IPS-20b (cell line): ENCODE data around the gene SRPK2.
A peak's percentile ranks its signal among the peaks of the same experiment; 100 is the strongest.
"Not testable (repeated sequence)": the region's sequence is repeated elsewhere in the genome, so short reads cannot be mapped to it uniquely, and the experiment has no call there.

Experiments
- H3K27ac ChIP-seq: one replicate; pipeline ENCODE4 v1.5.1; 2013; ENCODE audit warnings: low read length
- H3K27me3 ChIP-seq: 2 replicates; pipeline ENCODE4 v1.6.1; 2013; ENCODE audit warnings: mild to moderate bottlenecking, low read length, inconsistent platforms; ENCODE audit not compliant: insufficient read depth
- H3K36me3 ChIP-seq: 2 replicates; pipeline ENCODE4 v1.6.1; 2013; ENCODE audit warnings: low read depth, mild to moderate bottlenecking, inconsistent platforms, low read length, moderate library complexity; ENCODE audit not compliant: insufficient read depth
- H3K4me1 ChIP-seq: 2 replicates; pipeline ENCODE4 v1.6.1; 2013; ENCODE audit warnings: mild to moderate bottlenecking, control low read depth, inconsistent platforms, low read length, moderate library complexity; ENCODE audit not compliant: insufficient read depth
- H3K4me3 ChIP-seq: 2 replicates; pipeline ENCODE4 v1.5.1; 2013; ENCODE audit warnings: mild to moderate bottlenecking, low read length, inconsistent platforms
- H3K9ac ChIP-seq: 2 replicates; pipeline ENCODE4 v1.6.1; 2013; ENCODE audit warnings: low read depth, mild to moderate bottlenecking, inconsistent platforms, low read length, moderate library complexity
- H3K9me3 ChIP-seq: 2 replicates; pipeline ENCODE4 v1.6.1; 2013; ENCODE audit warnings: mild to moderate bottlenecking, low read depth, low read length, inconsistent platforms; ENCODE audit not compliant: insufficient read depth

Gene SRPK2

DNA sequence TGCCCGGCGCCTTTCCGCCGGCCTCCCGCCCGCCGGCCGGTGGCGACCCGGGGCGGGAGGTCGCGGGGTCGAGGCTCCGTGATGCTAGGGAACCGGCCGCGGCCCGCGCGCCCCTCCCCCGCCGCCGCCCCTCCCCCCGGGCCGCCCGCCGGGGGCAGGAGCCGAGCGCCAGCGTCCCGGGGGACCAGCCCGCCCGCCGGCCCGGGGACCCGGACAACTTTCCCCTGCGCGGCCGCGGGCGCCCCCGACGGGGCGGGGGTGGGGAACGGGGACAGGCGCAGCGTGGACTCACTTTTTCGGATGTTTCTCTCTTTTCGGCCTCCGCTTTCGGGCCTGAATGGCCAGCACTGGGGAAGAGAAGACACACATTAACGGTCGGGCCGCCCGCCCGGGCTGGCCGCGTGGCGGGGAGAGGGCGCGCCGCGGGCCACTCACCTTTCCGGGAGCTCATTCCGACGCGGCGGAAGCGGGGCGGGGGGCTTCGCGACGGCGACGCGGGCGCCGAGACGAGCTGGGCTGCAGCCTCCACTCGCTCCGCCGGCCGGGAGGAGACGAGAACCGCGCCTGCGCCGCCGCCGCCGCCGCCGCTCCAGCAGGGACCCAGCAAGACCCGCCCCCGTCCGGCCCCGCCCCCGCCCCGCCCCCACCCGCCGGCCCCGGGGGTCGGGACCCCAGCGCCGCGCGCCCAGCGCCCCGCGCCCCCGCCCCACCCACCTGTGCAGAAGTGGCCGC, at the start of gene SRPK2:
Gene SRPK2 (minus strand): TSS at position 566 of the 732 bp plus-strand sequence.
- Histone ChIP-seq H3K27ac (no peak within 1 kb of the TSS), H3K36me3 (no peaks in the 10 kb centered on the region; the same call in 1 of the 2 replicates), H3K4me3 (peak within 1 kb of the TSS; percentile 75), H3K4me1 (no peaks in the 10 kb centered on the region), H3K27me3 (peaks cover 15% of the 10 kb centered on the region), H3K9me3 (no peaks in the 10 kb centered on the region), H3K9ac (peak within 1 kb of the TSS; percentile 73; the same call in 1 of the 2 replicates)

- no peaks in the 10 kb centered on the region for H3K36me3 ChIP-seq
- no peak overlapping the region for H3K27ac ChIP-seq
- H3K9me3 ChIP-seq = no peaks in the 10 kb centered on the region
- no peaks in the 10 kb centered on the region for H3K4me1 ChIP-seq
- no peak overlapping the region for H3K9ac ChIP-seq
- H3K27me3 ChIP-seq = no peaks in the 10 kb centered on the region
- no peak overlapping the region for H3K4me3 ChIP-seq
Measured at GRCh38 chr7:105438254-105438653, 49.5 kb upstream of the SRPK2 start.

- not testable (repeated sequence) for H3K4me1 ChIP-seq, H3K9ac ChIP-seq, H3K27me3 ChIP-seq, H3K9me3 ChIP-seq, H3K27ac ChIP-seq, H3K36me3 ChIP-seq, H3K4me3 ChIP-seq
Measured at GRCh38 chr7:105437356-105437755, 48.6 kb upstream of the SRPK2 start.

DNA sequence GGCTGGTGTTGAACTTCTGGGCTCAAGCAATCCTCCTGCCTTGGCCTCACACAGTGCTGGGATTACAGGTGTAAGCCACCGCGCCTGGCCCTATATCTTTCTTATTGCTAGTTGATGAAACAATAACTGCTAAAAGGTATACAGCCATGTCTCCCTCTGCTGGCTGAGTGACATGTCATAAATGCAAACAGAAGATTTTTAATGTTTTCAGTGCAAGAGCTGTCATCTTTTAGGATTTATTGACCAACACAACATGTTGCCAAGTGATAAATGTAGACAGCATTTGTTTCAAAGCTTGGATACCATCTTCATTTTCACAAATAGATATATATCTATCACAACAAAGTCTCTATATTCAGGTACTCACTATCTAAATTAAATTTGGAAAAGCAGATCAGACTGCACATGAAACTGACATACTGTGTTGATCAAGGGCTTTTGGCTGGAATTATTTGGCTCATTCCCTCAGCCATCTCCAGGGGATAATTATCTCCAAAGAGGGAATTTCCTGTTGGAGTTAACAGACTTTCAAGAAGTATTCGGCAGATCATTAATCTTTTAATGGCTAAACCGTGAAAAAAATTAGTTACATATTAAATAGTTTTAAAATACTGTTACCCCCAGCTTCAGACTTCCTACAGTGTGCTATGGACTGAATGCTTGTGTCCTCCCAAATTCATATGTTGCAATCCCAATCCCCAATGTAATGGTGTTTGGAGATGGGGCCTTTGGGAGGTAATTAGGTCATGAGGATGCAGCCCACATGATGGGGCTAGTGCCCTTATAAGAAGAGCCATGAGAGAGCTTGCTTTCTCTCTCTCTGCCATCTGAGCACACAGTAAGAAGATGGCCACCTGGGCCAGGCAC, 41.3 kb upstream of the SRPK2 start:
- H3K9ac ChIP-seq = no peak overlapping the region
- H3K4me1 ChIP-seq = no peaks in the 10 kb centered on the region
- H3K27ac ChIP-seq = no peak overlapping the region

GRCh38 chr7:105426606-105427146, 38.0 kb upstream of the SRPK2 start:
- H3K4me1 ChIP-seq = no peaks in the 10 kb centered on the region
- H3K36me3 ChIP-seq = no peaks in the 10 kb centered on the region
- no peaks in the 10 kb centered on the region for H3K9me3 ChIP-seq
- no peak overlapping the region for H3K9ac ChIP-seq
- no peak overlapping the region for H3K27ac ChIP-seq
- H3K4me3 ChIP-seq = no peak overlapping the region
- H3K27me3 ChIP-seq = no peaks in the 10 kb centered on the region

More for the DNA sequence above, 41.3 kb upstream of the SRPK2 start:
- Histone ChIP-seq H3K27me3 (no peaks in the 10 kb centered on the region), H3K4me3 (no peak overlapping the region), H3K36me3 (no peaks in the 10 kb centered on the region), H3K9me3 (no peaks in the 10 kb centered on the region)

GRCh38 chr7:105423987-105424386, 35.3 kb upstream of the SRPK2 start:
- no peaks in the 10 kb centered on the region for H3K36me3 ChIP-seq
- no peak overlapping the region for H3K9ac ChIP-seq
- H3K4me3 ChIP-seq = no peak overlapping the region
- H3K27me3 ChIP-seq = no peaks in the 10 kb centered on the region
- no peaks in the 10 kb centered on the region for H3K9me3 ChIP-seq
- no peaks in the 10 kb centered on the region for H3K4me1 ChIP-seq
- H3K27ac ChIP-seq = no peak overlapping the region

DNA sequence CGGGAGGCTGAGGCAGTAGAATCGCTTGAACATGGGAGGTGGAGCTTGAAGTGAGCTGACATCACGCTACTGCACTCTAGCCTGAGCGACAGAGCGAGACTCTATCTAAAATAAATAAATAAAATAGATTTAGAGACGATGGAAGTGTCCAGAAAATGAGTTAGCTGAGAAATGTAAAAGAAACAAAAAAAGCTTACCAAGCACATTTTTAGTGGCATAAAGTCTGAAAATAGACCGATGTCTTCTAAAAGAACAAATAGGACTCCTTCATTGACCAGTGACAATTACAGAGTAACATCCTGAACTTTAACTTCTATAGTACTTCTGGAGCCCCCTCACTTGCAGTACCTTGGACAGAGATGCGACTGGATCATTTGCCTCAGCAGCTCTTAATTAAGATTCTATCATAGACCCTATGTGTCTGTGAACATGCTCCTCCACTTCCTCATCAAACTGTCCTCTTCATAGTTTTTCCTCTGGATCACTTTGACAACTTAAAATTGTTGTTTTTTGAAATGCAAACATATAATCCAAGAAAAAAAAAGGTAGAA, 25.2 kb upstream of the SRPK2 start:
- Histone ChIP-seq H3K9ac (no peak overlapping the region), H3K27me3 (no peaks in the 10 kb centered on the region), H3K4me3 (no peak overlapping the region), H3K4me1 (no peaks in the 10 kb centered on the region), H3K9me3 (no peaks in the 10 kb centered on the region), H3K27ac (no peak overlapping the region), H3K36me3 (no peaks in the 10 kb centered on the region)

- not testable (repeated sequence) for H3K9me3 ChIP-seq, H3K4me1 ChIP-seq, H3K27me3 ChIP-seq, H3K27ac ChIP-seq, H3K4me3 ChIP-seq, H3K9ac ChIP-seq, H3K36me3 ChIP-seq
Measured at GRCh38 chr7:105410774-105411173, 22.1 kb upstream of the SRPK2 start.

DNA sequence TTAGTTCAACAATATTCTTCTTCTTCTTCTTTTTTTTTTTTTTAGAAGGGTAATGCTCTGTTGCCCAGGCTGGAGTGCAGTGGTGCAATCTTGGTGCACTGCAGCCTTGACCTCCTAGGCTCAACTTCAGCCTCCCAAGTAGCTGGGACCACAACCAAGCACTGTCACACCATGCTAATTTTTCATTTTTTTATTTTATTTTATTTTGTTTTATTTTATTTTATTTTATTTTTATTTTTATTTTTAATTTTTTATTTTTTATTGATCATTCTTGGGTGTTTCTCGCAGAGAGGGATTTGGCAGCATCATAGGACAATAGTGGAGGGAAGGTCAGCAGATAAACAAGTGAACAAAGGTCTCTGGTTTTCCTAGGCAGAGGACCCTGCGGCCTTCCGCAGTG, 21.1 kb upstream of the SRPK2 start:
- not testable (repeated sequence) for H3K36me3 ChIP-seq, H3K4me3 ChIP-seq, H3K9ac ChIP-seq, H3K9me3 ChIP-seq, H3K4me1 ChIP-seq, H3K27ac ChIP-seq, H3K27me3 ChIP-seq

- H3K27me3 ChIP-seq = no peaks in the 10 kb centered on the region
- H3K4me1 ChIP-seq = no peaks in the 10 kb centered on the region
- no peaks in the 10 kb centered on the region for H3K36me3 ChIP-seq
- H3K27ac ChIP-seq = no peak overlapping the region
- no peak overlapping the region for H3K4me3 ChIP-seq
- no peaks in the 10 kb centered on the region for H3K9me3 ChIP-seq
- no peak overlapping the region for H3K9ac ChIP-seq
Measured at GRCh38 chr7:105408791-105409410, 20.2 kb upstream of the SRPK2 start.

- peaks cover 3% of the 10 kb centered on the region; the same call in 1 of the 2 replicates for H3K4me1 ChIP-seq
Measured at GRCh38 chr7:105403128-105403527, 14.4 kb upstream of the SRPK2 start.

More at GRCh38 chr7:105403128-105403527, 14.4 kb upstream of the SRPK2 start:
- Histone ChIP-seq H3K9me3 (no peaks in the 10 kb centered on the region), H3K36me3 (no peaks in the 10 kb centered on the region), H3K27ac (no peak overlapping the region), H3K4me3 (no peak overlapping the region), H3K9ac (no peak overlapping the region), H3K27me3 (no peaks in the 10 kb centered on the region)
